Muscle layer of duodenum (tissue), 2 donors: ENCODE data around the gene XPR1.
A peak's percentile ranks its signal among the peaks of the same experiment; 100 is the strongest.

Source experiments
- H3K27ac ChIP-seq: one replicate; pipeline ENCODE4 v1.7.0; 2013; ENCODE audit warnings: mild to moderate bottlenecking, low read length
- H3K27me3 ChIP-seq: one replicate; pipeline ENCODE4 v1.7.0; 2013; ENCODE audit warnings: low read depth, mild to moderate bottlenecking, control low read depth, low read length
- H3K36me3 ChIP-seq, 2 donors: one replicate each; pipeline ENCODE4 v1.7.0; 2013; ENCODE audit warnings: low read length in 2 of 2, control low read depth in 1 of 2, mild to moderate bottlenecking in 1 of 2; ENCODE audit not compliant: insufficient read depth in 2 of 2, control insufficient read depth in 1 of 2
- H3K4me1 ChIP-seq, 2 donors: one replicate each; pipeline ENCODE4 v1.7.0; 2013; ENCODE audit warnings: low read length in 2 of 2, mild to moderate bottlenecking in 2 of 2, control low read depth in 1 of 2, moderate library complexity in 1 of 2; ENCODE audit not compliant: insufficient read depth in 2 of 2, control insufficient read depth in 1 of 2
- H3K4me3 ChIP-seq, 2 donors: one replicate each; pipeline ENCODE4 v1.7.0; 2013; ENCODE audit warnings: low read length in 2 of 2, low read depth in 1 of 2, mild to moderate bottlenecking in 1 of 2
- H3K9me3 ChIP-seq, 2 donors: one replicate each; pipeline ENCODE4 v1.7.0; 2013; ENCODE audit warnings: low read length in 2 of 2, control low read depth in 1 of 2, mild to moderate bottlenecking in 1 of 2; ENCODE audit not compliant: control insufficient read depth in 1 of 2
- donor health status: healthy.

XPR1 gene

GRCh38 chr1:180928331-180929230 is 296.8 kb downstream of the XPR1 start:
- H3K4me3 ChIP-seq = peak overlapping the region in 1 of 2 donors; percentile 4
- H3K36me3 ChIP-seq = peaks cover 4 to 5% of the 10 kb centered on the region in 2 donors
- H3K9me3 ChIP-seq = no peaks in the 10 kb centered on the region
- no peaks in the 10 kb centered on the region for H3K27me3 ChIP-seq
- H3K4me1 ChIP-seq = peaks cover 16 to 43% of the 10 kb centered on the region in 2 donors
- no peak overlapping the region for H3K27ac ChIP-seq

- H3K4me3 ChIP-seq = no peak overlapping the region
- no peaks in the 10 kb centered on the region for H3K27me3 ChIP-seq
- H3K27ac ChIP-seq = no peak overlapping the region
- H3K9me3 ChIP-seq = no peaks in the 10 kb centered on the region
- peaks cover 16 to 43% of the 10 kb centered on the region in 2 donors for H3K4me1 ChIP-seq
- peaks cover 4 to 5% of the 10 kb centered on the region in 2 donors for H3K36me3 ChIP-seq
Measured at GRCh38 chr1:180929389-180929788, 297.6 kb downstream of the XPR1 start.

GRCh38 chr1:180930687-180931086 is 298.9 kb downstream of the XPR1 start:
- Histone ChIP-seq H3K4me1 (peaks cover 13 to 38% of the 10 kb centered on the region in 2 donors), H3K4me3 (no peak overlapping the region), H3K27ac (no peak overlapping the region), H3K9me3 (no peaks in the 10 kb centered on the region), H3K27me3 (no peaks in the 10 kb centered on the region), H3K36me3 (peaks cover 4 to 14% of the 10 kb centered on the region in 2 donors)

DNA sequence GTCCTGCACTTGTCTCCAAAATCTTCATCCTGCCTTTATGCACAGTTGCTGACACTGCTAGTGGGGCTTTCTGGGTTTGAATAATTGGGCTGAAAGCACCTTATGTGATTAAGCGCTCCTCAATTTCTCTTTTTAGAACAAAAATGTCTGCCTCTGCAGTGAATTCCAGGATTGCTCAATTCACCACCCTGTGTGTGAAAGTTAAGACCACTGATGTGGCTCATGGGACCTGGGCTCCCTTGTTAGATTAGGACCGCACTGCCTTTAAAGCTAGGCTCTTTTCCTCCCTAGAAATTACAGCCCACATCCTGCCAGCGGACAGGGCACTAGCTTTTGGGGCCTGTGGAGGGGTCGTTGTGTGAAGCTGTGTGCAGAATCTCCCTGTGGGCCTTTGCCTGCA is 299.7 kb downstream of the XPR1 start:
- H3K9me3 ChIP-seq = no peaks in the 10 kb centered on the region
- peaks cover 4 to 23% of the 10 kb centered on the region in 2 donors for H3K36me3 ChIP-seq
- H3K4me1 ChIP-seq = peaks cover 6 to 30% of the 10 kb centered on the region in 2 donors
- no peak overlapping the region for H3K4me3 ChIP-seq
- H3K27me3 ChIP-seq = no peaks in the 10 kb centered on the region
- no peak overlapping the region for H3K27ac ChIP-seq

DNA sequence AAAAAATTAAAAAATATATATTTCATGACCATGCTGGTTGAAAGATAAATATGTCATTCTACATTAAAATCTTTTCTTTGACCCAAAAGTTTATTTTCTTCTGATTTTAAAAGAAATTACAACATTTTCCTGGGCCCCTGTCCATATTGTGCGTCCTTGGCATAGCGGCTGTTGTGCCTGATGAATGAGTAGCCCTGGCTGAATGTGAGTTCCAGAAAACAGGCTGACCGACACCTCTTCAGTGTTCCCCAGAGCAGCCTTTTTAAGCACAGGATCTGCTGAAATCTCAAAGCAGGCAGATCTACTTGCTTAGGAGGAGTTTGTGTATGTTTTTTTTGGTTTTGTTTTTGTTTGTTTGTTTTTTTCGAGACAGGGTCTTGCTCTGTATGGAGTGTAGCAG is 300.6 kb downstream of the XPR1 start:
- Histone ChIP-seq H3K9me3 (no peaks in the 10 kb centered on the region), H3K4me3 (no peak overlapping the region), H3K36me3 (peaks cover 4 to 30% of the 10 kb centered on the region in 2 donors), H3K4me1 (peaks cover 0 to 21% of the 10 kb centered on the region in 2 donors), H3K27ac (no peak overlapping the region), H3K27me3 (no peaks in the 10 kb centered on the region)

- Histone ChIP-seq H3K36me3 (peaks cover 4 to 33% of the 10 kb centered on the region in 2 donors), H3K4me1 (peaks cover 0 to 14% of the 10 kb centered on the region in 2 donors), H3K4me3 (no peak overlapping the region), H3K27me3 (no peaks in the 10 kb centered on the region), H3K9me3 (no peaks in the 10 kb centered on the region), H3K27ac (no peak overlapping the region)
Measured at GRCh38 chr1:180933141-180933540, 301.3 kb downstream of the XPR1 start.

GRCh38 chr1:180934563-180934962 is 302.7 kb downstream of the XPR1 start:
- Histone ChIP-seq H3K4me3 (no peak overlapping the region), H3K27ac (no peak overlapping the region), H3K4me1 (no peaks in the 10 kb centered on the region), H3K27me3 (no peaks in the 10 kb centered on the region), H3K9me3 (no peaks in the 10 kb centered on the region), H3K36me3 (peaks cover 3 to 32% of the 10 kb centered on the region in 2 donors)

GRCh38 chr1:180935326-180936109 is 303.7 kb downstream of the XPR1 start:
- no peaks in the 10 kb centered on the region for H3K9me3 ChIP-seq
- no peaks in the 10 kb centered on the region for H3K27me3 ChIP-seq
- no peak overlapping the region for H3K27ac ChIP-seq
- H3K4me3 ChIP-seq = no peak overlapping the region
- H3K4me1 ChIP-seq = no peaks in the 10 kb centered on the region
- H3K36me3 ChIP-seq = peaks cover 0 to 28% of the 10 kb centered on the region in 2 donors

GRCh38 chr1:180936110-180937011 is 304.5 kb downstream of the XPR1 start:
- no peak overlapping the region for H3K4me3 ChIP-seq
- peaks cover 0 to 33% of the 10 kb centered on the region in 2 donors for H3K36me3 ChIP-seq
- H3K27ac ChIP-seq = no peak overlapping the region
- no peaks in the 10 kb centered on the region for H3K9me3 ChIP-seq
- no peaks in the 10 kb centered on the region for H3K27me3 ChIP-seq
- H3K4me1 ChIP-seq = no peaks in the 10 kb centered on the region

- no peaks in the 10 kb centered on the region for H3K9me3 ChIP-seq
- H3K4me1 ChIP-seq = no peaks in the 10 kb centered on the region
- no peaks in the 10 kb centered on the region for H3K27me3 ChIP-seq
- H3K27ac ChIP-seq = no peak overlapping the region
- peaks cover 0 to 38% of the 10 kb centered on the region in 2 donors for H3K36me3 ChIP-seq
- H3K4me3 ChIP-seq = no peak overlapping the region
Measured at GRCh38 chr1:180937012-180937372, 305.2 kb downstream of the XPR1 start.
